GM12891 (cell line): Measurements from ENCODE around the gene PELI2.

Experiments used
- PAX5 ChIP-seq: IDR thresholded peaks from 2 replicates; pipeline ENCODE4 v1.6.1; 2011; ENCODE audit warnings: low read length, moderate library complexity, mild to moderate bottlenecking; ENCODE audit not compliant: insufficient read depth, severe bottlenecking
- POLR2A ChIP-seq: IDR thresholded peaks from 2 replicates; pipeline ENCODE4 v1.6.1; 2011; ENCODE audit warnings: low read depth, low read length, control low read depth
- POLR2AphosphoS5 ChIP-seq: IDR thresholded peaks from 2 replicates; pipeline ENCODE4 v1.6.1; 2011; ENCODE audit warnings: low read depth, low read length, control low read depth
- POU2F2 ChIP-seq: IDR thresholded peaks from 2 replicates; pipeline ENCODE4 v1.6.1; 2011; ENCODE audit warnings: low read depth, mild to moderate bottlenecking, control low read depth, low read length, moderate library complexity
- SPI1 ChIP-seq: IDR thresholded peaks from 2 replicates; pipeline ENCODE4 v1.6.1; 2011; ENCODE audit warnings: low read depth, low read length, control low read depth
- TAF1 ChIP-seq: IDR thresholded peaks from 2 replicates; pipeline ENCODE4 v1.6.1; 2011; ENCODE audit warnings: low read depth, low read length, control low read depth

- TF ChIP-seq POLR2AphosphoS5 (no peak), TAF1 (no peak), POLR2A (no peak), SPI1 (no peak), PAX5 (no peak), POU2F2 (no peak)
Measured at GRCh38 chr14:56193347-56193746, 75.1 kb downstream of the PELI2 start.
